Measurements from ENCODE around the gene PSMG3.

- TF ChIP-seq SP1 (IDR thresholded peaks at IDR 0.05) (no peak), FOXK2 (IDR thresholded peaks at IDR 0.05) (no peak), PKNOX1 (IDR thresholded peaks at IDR 0.05) (no peak)
Measured at GRCh38 chr7:1520539-1521234, 49.1 kb downstream of the PSMG3 start.

Measured in HEK293T (cell line).